H1 (cell line): ENCODE results near the gene MLF2. TPM values are rescaled to one million over a fixed set of nuclear protein-coding genes. Genes with fewer than 3 reads are reported as not detected.

Source experiments
- CTCF ChIA-PET: fragments of 300-600 bp; sonication (Branson Sonifier 250); formaldehyde crosslinking; loops from one replicate; lab custom pipeline; 2021; ENCODE audit not compliant: partially characterized antibody; lab: Charles Lee
- POLR2A ChIA-PET: fragments of 300-600 bp; sonication (Branson Sonifier 250); formaldehyde crosslinking; loops from one replicate; lab custom pipeline; 2021; ENCODE audit warnings: inconsistent platforms; ENCODE audit not compliant: partially characterized antibody; lab: Charles Lee
- DNase-seq, 2 experiments: peaks; one replicate each; pipeline versions ENCODE4 v3.0.0 to v3.0.0-alpha.2; 2010 to 2022; ENCODE audit warnings: low spot score in 2 of 2, low read depth in 1 of 2, mixed read lengths in 1 of 2
- FAIRE-seq: peaks from 2 replicates; lab custom pipeline; 2011; peaks lifted over from hg19 to GRCh38; lab: Jason Lieb, UNC
- H2AFZ ChIP-seq: 2 replicates; pipeline ENCODE4 v1.8.1; 2012; ENCODE audit warnings: low read length, inconsistent platforms
- H2AK5ac ChIP-seq: 2 replicates; pipeline ENCODE4 v1.6.1; 2013; ENCODE audit warnings: low read depth, low read length
- H2BK120ac ChIP-seq: replicated peaks from 2 replicates; pipeline ENCODE3; 2013; ENCODE audit warnings: low read depth, low read length, inconsistent platforms
- H2BK12ac ChIP-seq: 2 replicates; pipeline ENCODE4 v1.6.1; 2013; ENCODE audit warnings: low read depth, low read length
- H2BK15ac ChIP-seq: 2 replicates; pipeline ENCODE4 v1.6.1; 2013; ENCODE audit warnings: low read length
- H2BK20ac ChIP-seq: 2 replicates; pipeline ENCODE4 v1.6.1; 2013; ENCODE audit warnings: low read length
- H2BK5ac ChIP-seq: 2 replicates; pipeline ENCODE4 v1.6.1; 2013; ENCODE audit warnings: low read depth, low read length
- H3K14ac ChIP-seq: 2 replicates; pipeline ENCODE4 v1.6.1; 2013; ENCODE audit warnings: inconsistent platforms; ENCODE audit not compliant: insufficient read length
- H3K18ac ChIP-seq: 2 replicates; pipeline ENCODE4 v1.6.1; 2013; ENCODE audit warnings: low read length; ENCODE audit errors: extremely low read depth
- H3K23ac ChIP-seq: 2 replicates; pipeline ENCODE4 v1.6.1; 2013; ENCODE audit warnings: inconsistent platforms; ENCODE audit not compliant: insufficient read length
- H3K23me2 ChIP-seq: 2 replicates; pipeline ENCODE4 v1.6.1; 2013; ENCODE audit warnings: low read depth, low read length
- H3K27ac ChIP-seq: 2 replicates; pipeline ENCODE4 v1.6.1; 2011; ENCODE audit warnings: low read depth, low read length, inconsistent platforms
- H3K27me3 ChIP-seq, 4 experiments: replicated peaks in 1 of 4; 1 replicate in 1 of 4; 2 replicates in 3 of 4; pipeline versions ENCODE4 v1.6.1 to v1.8.1; 2011 to 2013; ENCODE audit warnings: low read length in 3 of 4, mild to moderate bottlenecking in 3 of 4, inconsistent platforms in 2 of 4, mixed read lengths in 2 of 4, moderate library complexity in 1 of 4; ENCODE audit not compliant: control insufficient read depth in 3 of 4, insufficient read depth in 3 of 4; ENCODE audit errors: extremely low read depth in 1 of 4
- H3K36me3 ChIP-seq, 4 experiments: 2 replicates each; pipeline versions ENCODE4 v1.6.1 to v1.8.1; 2011 to 2013; ENCODE audit warnings: mild to moderate bottlenecking in 4 of 4, low read length in 3 of 4, moderate library complexity in 2 of 4, control low read depth in 1 of 4, inconsistent platforms in 1 of 4; ENCODE audit not compliant: insufficient read depth in 4 of 4, control insufficient read depth in 2 of 4
- H3K4ac ChIP-seq: replicated peaks from 2 replicates; pipeline ENCODE3; 2013; ENCODE audit warnings: low read length, low read depth, mixed read lengths, inconsistent platforms; ENCODE audit not compliant: insufficient read length
- H3K4me1 ChIP-seq, 4 experiments: replicated peaks in 1 of 4; 1 replicate in 1 of 4; 2 replicates in 3 of 4; pipeline versions ENCODE4 v1.6.1 to v1.8.1; 2011 to 2013; ENCODE audit warnings: low read length in 3 of 4, inconsistent platforms in 2 of 4, mixed read lengths in 1 of 4; ENCODE audit not compliant: insufficient read depth in 4 of 4, control insufficient read depth in 3 of 4
- H3K4me2 ChIP-seq, 2 experiments: 2 replicates each; pipeline versions ENCODE4 v1.6.1 to v1.8.1; 2011 to 2013; ENCODE audit warnings: low read depth in 2 of 2, low read length in 2 of 2, control low read depth in 1 of 2, inconsistent platforms in 1 of 2, mild to moderate bottlenecking in 1 of 2; ENCODE audit not compliant: insufficient read depth in 1 of 2
- H3K4me3 ChIP-seq, 4 experiments: fragments of 200-600, 300-600 bp in 1 of 4; sonication (generic), shearing (Covaris generic), sonication (Bioruptor Twin) in 1 of 4; 2 replicates each; pipeline versions ENCODE4 v1.5.1 to v1.8.1; 2011 to 2016; ENCODE audit warnings: low read length in 4 of 4, low read depth in 3 of 4, control low read depth in 2 of 4, inconsistent platforms in 2 of 4, mild to moderate bottlenecking in 2 of 4, mixed read lengths in 1 of 4, moderate library complexity in 1 of 4; ENCODE audit not compliant: insufficient read depth in 2 of 4; ENCODE audit errors: extremely low read depth in 1 of 4
- H3K56ac ChIP-seq: replicated peaks from 2 replicates; pipeline ENCODE3; 2013; ENCODE audit warnings: low read depth, mild to moderate bottlenecking, mixed read lengths, low read length, inconsistent platforms; ENCODE audit not compliant: insufficient read length
- H3K79me1 ChIP-seq: 2 replicates; pipeline ENCODE4 v1.6.1; 2013; ENCODE audit warnings: low read depth, low read length, control low read depth
- H3K79me2 ChIP-seq, 2 experiments: 2 replicates each; pipeline versions ENCODE4 v1.6.1 to v1.8.1; 2012 to 2013; ENCODE audit warnings: low read length in 2 of 2, mild to moderate bottlenecking in 2 of 2, inconsistent platforms in 1 of 2; ENCODE audit not compliant: insufficient read depth in 2 of 2, control insufficient read depth in 1 of 2
- H3K9ac ChIP-seq, 4 experiments: replicated peaks in 1 of 4; 1 replicate in 1 of 4; 2 replicates in 3 of 4; pipeline versions ENCODE4 v1.6.1 to v1.8.1; 2011 to 2013; ENCODE audit warnings: low read depth in 3 of 4, low read length in 3 of 4, control low read depth in 2 of 4, mild to moderate bottlenecking in 2 of 4, moderate library complexity in 2 of 4, inconsistent platforms in 1 of 4; ENCODE audit errors: extremely low read depth in 1 of 4
- H3K9me3 ChIP-seq, 2 experiments: 2 replicates each; pipeline versions ENCODE4 v1.6.1 to v1.8.1; 2012 to 2013; ENCODE audit warnings: mild to moderate bottlenecking in 2 of 2, moderate library complexity in 2 of 2, control low read depth in 1 of 2, inconsistent platforms in 1 of 2, low read depth in 1 of 2, low read length in 1 of 2, mixed read lengths in 1 of 2; ENCODE audit not compliant: insufficient read depth in 2 of 2
- H4K20me1 ChIP-seq, 2 experiments: replicated peaks in 1 of 2; 2 replicates each; pipeline versions ENCODE3 to v1.8.1; 2011 to 2013; ENCODE audit warnings: inconsistent platforms in 2 of 2, low read length in 2 of 2, mild to moderate bottlenecking in 1 of 2; ENCODE audit not compliant: insufficient read depth in 2 of 2, control insufficient read depth in 1 of 2
- H4K5ac ChIP-seq: 2 replicates; pipeline ENCODE4 v1.6.1; 2013; ENCODE audit warnings: low read length, low read depth, mixed read lengths, inconsistent platforms; ENCODE audit not compliant: insufficient read length
- H4K8ac ChIP-seq: 2 replicates; pipeline ENCODE4 v1.8.0; 2013; ENCODE audit warnings: mild to moderate bottlenecking, moderate library complexity, low read length, inconsistent platforms; ENCODE audit not compliant: insufficient read depth; ENCODE audit errors: extremely low read depth
- H4K91ac ChIP-seq: replicated peaks from 2 replicates; pipeline ENCODE3; 2013; ENCODE audit warnings: low read length, mixed read lengths, inconsistent platforms; ENCODE audit not compliant: insufficient read length
- E2F6 ChIP-seq: IDR thresholded peaks from 2 replicates; pipeline ENCODE4 v1.6.1; 2012; ENCODE audit warnings: inconsistent platforms
- HDAC6 ChIP-seq: IDR thresholded peaks from one replicate; pipeline ENCODE4 v1.7.1; 2012; ENCODE audit warnings: low read depth, mild to moderate bottlenecking, inconsistent platforms, low read length, moderate library complexity
- SIN3A ChIP-seq, 2 experiments: IDR thresholded peaks in 1 of 2; conservative IDR thresholded peaks in 1 of 2; 2 replicates each; pipeline ENCODE4 v1.6.1; 2011 to 2012; ENCODE audit warnings: low read length in 2 of 2, improper control_type of control experiment in 1 of 2, low read depth in 1 of 2, mild to moderate bottlenecking in 1 of 2
- SIRT6 ChIP-seq: IDR thresholded peaks from one replicate; pipeline ENCODE4 v1.7.1; 2012; ENCODE audit warnings: low read length, inconsistent platforms
- WGBS, 2 experiments: shearing (Covaris generic) in 1 of 2; methylation state at CpG; one replicate each; pipeline versions ENCODE4 v1.1.6 to v1.1.7; 2013 to 2015; ENCODE audit warnings: low lambda C conversion rate in 2 of 2, mixed read lengths in 2 of 2, inconsistent platforms in 1 of 2, low coverage in 1 of 2, missing lambda C conversion rate in 1 of 2; ENCODE audit not compliant: insufficient replicate concordance in 2 of 2, insufficient coverage in 1 of 2, insufficient read length in 1 of 2; ENCODE audit errors: extremely low coverage in 1 of 2, missing lambda C conversion rate in 1 of 2; 5-methylcytosine and 5-hydroxymethylcytosine counted together
- polyA plus RNA-seq, 7 experiments: library from polyadenylated mRNA; depleted of rRNA in 3 of 7; stranded (reverse) in 5 of 7; unstranded in 2 of 7; fragments of >200 nt in 5 of 7; fragments of 200-250 nt in 2 of 7; gene quantifications; 1 replicate in 5 of 7; 2 replicates in 1 of 7; 4 replicates in 1 of 7; pipeline versions ENCODE4 v1.2.1 to v1.2.3, GENCODE V29; 2011 to 2013; ENCODE audit warnings: missing spikeins in 2 of 7, mixed read lengths in 2 of 7
- total RNA-seq: library from RNA; stranded (reverse); fragmentation: NEBNext Ultra II Directional; extraction: Animal tissue kit (Norgen Biotek cat#: 25700); gene quantifications from 2 replicates; pipeline ENCODE4 v1.2.1, GENCODE V29; 2021

MLF2 gene
- total and polyA plus RNA-seq, 2 of the 8 experiments (the other 6 are each of a cell fraction or from before 2014, with no cell fraction given): 229 to 401 TPM

GRCh38 chr12:6708960-6709394 lies 44.0 kb downstream of the MLF2 start:
- Histone ChIP-seq H3K4ac (no peak overlapping the region), H4K8ac (no peak overlapping the region), H2BK120ac (no peak overlapping the region), H3K18ac (no peak overlapping the region), H3K27ac (no peak overlapping the region), H2AK5ac (no peak overlapping the region), H3K4me1 (0 out of 7 replicates have a peak, but pooled peaks cover 0 to under 1% (median 0%) of the 10 kb centered on the region in 4 experiments), H3K79me2 (no peaks in the 10 kb centered on the region), H3K79me1 (no peaks in the 10 kb centered on the region), H2BK15ac (no peak overlapping the region), H3K23me2 (no peaks in the 10 kb centered on the region), H3K36me3 (no peaks in the 10 kb centered on the region), H3K14ac (no peak overlapping the region), H3K27me3 (no peaks in the 10 kb centered on the region; a peak in 2 of 7 replicates), H2BK20ac (no peak overlapping the region), H3K4me2 (no peak overlapping the region), H3K23ac (no peak overlapping the region), H2AFZ (no peak overlapping the region), H4K5ac (no peak overlapping the region), H3K9me3 (0 out of 4 replicates have a peak, but pooled peaks cover 0 to 3% of the 10 kb centered on the region in 2 experiments), H2BK5ac (no peak overlapping the region), H3K4me3 (no peak overlapping the region), H4K20me1 (no peaks in the 10 kb centered on the region), H2BK12ac (no peak overlapping the region), H3K9ac (no peak overlapping the region; a peak in 1 of 7 replicates), H3K56ac (no peak overlapping the region), H4K91ac (no peak overlapping the region)
- ChIA-PET CTCF (interaction anchor here (0.9 to 1.3 kb wide), 3 partner anchors 10 to 227 kb away, joined by 3 read pairs; no protein-coding TSS in a partner anchor), POLR2A (interaction anchor here (1.1 to 1.7 kb wide), 3 partner anchors 10 to 43 kb away, joined by 3 to 10 read pairs (median 4); partner anchors contain the start of genes COPS7A and MLF2)
- 87% methylated on average over 16 of the region's 16 CpGs; no CpG with 5 or more reads in 1 of the 2 experiments for WGBS, 2 experiments
- TF ChIP-seq HDAC6: no peak
- no peak for TF ChIP-seq SIRT6
- TF ChIP-seq SIN3A (conservative IDR thresholded peaks at IDR 0.05 in 1 of 2, IDR thresholded peaks at IDR 0.05 in 1 of 2; ENCODE audit: low read depth in 1 of 2, low read length in 2 of 2): no peak
- no peak for TF ChIP-seq E2F6
- DNase-seq: no peak
- no peak for FAIRE-seq
